GM12874 (cell line): ENCODE data around the gene LIPK.

Source experiments
- TF ChIP-seq, protein P1 (sequence below): IDR thresholded peaks from 2 replicates; pipeline ENCODE4 v1.5.1; 2011; ENCODE audit warnings: low read depth, mild to moderate bottlenecking, control low read depth, low read length, moderate library complexity; ENCODE audit not compliant: insufficient read depth

LIPK gene

GRCh38 chr10:88764110-88764509 lies 58.1 kb downstream of the LIPK start:
- TF ChIP-seq, protein P1, sequence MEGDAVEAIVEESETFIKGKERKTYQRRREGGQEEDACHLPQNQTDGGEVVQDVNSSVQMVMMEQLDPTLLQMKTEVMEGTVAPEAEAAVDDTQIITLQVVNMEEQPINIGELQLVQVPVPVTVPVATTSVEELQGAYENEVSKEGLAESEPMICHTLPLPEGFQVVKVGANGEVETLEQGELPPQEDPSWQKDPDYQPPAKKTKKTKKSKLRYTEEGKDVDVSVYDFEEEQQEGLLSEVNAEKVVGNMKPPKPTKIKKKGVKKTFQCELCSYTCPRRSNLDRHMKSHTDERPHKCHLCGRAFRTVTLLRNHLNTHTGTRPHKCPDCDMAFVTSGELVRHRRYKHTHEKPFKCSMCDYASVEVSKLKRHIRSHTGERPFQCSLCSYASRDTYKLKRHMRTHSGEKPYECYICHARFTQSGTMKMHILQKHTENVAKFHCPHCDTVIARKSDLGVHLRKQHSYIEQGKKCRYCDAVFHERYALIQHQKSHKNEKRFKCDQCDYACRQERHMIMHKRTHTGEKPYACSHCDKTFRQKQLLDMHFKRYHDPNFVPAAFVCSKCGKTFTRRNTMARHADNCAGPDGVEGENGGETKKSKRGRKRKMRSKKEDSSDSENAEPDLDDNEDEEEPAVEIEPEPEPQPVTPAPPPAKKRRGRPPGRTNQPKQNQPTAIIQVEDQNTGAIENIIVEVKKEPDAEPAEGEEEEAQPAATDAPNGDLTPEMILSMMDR, result no peak

GRCh38 chr10:88765816-88766215 lies 59.8 kb downstream of the LIPK start:
- TF ChIP-seq, protein P1, result no peak

GRCh38 chr10:88769384-88769783 lies 63.3 kb downstream of the LIPK start:
- TF ChIP-seq, protein P1, result no peak

- TF ChIP-seq, protein P1, result no peak
Measured at GRCh38 chr10:88781206-88781605, 75.2 kb downstream of the LIPK start.

DNA sequence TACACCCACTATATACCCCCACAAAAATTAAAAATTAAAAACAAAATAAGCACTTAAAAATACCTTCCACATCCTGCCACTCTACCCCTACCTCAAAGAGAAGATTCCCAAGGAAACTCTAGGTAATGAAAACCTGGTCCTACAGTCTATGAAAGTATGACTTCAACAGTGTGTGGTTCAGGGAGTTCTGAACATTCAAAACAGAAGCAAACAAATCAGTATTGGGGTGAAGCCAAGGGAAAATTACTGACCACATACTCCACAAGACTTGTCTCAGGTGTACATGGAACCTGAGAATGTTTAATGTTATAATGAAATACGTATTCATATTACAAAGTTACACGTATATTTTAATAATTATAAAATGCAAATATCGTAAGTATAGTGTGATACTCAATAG lies 76.2 kb downstream of the LIPK start:
- TF ChIP-seq, protein P1, result no peak

GRCh38 chr10:88783724-88784123 lies 77.7 kb downstream of the LIPK start:
- TF ChIP-seq, protein P1, result no peak

DNA sequence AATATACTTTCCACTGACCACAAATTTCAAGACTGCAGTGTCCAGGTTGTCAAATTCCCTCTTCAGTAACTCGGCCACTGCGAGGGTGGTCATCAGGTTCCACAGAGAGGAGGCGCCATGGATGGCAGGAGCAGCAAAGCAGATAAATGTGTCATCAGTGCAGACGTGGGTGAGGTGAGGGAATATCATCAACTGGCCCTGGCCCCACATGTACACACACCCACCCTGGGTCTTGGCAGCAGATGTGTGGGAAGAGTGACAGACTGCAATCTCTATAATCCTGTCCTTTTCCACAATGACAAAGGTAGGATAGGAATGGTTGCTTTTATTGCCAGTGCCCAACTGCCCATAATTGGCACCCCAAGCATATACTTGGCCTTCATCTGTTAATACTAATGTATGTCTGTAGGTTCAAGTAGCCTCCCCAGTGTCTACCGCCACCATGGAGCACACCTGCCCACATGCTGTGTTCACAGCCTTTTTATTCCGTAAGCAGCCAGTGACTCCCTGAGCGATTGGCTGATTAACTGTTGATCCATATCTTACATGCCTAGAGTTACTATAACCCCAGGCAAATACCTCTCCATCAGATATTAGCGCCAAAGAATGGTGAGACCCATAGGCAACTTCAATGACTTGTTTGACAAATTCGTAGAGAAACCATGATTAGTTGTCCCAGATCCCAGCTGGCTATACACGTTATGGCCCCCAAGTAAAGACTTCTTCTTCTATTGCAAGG lies 80.2 kb downstream of the LIPK start:
- TF ChIP-seq, protein P1, result no peak

GRCh38 chr10:88787463-88787862 lies 81.4 kb downstream of the LIPK start:
- TF ChIP-seq, protein P1, result no peak
